Lower leg skin (tissue), 3 donors: ENCODE measurements around the gene RAB1B.

Experiments
- CTCF ChIP-seq, 3 donors: fragments of 450-650 bp; IDR thresholded peaks; one replicate each; pipeline ENCODE4 v1.5.1; 2016; ENCODE audit warnings: antibody characterized with exemption in 3 of 3, mild to moderate bottlenecking in 3 of 3, moderate library complexity in 2 of 3
- POLR2A ChIP-seq, 2 donors: fragments of 450-650 bp; IDR thresholded peaks; one replicate each; pipeline ENCODE4 v1.6.1; 2016 to 2017; ENCODE audit warnings: antibody characterized with exemption in 2 of 2, mild to moderate bottlenecking in 1 of 2, moderate library complexity in 1 of 2

DNA sequence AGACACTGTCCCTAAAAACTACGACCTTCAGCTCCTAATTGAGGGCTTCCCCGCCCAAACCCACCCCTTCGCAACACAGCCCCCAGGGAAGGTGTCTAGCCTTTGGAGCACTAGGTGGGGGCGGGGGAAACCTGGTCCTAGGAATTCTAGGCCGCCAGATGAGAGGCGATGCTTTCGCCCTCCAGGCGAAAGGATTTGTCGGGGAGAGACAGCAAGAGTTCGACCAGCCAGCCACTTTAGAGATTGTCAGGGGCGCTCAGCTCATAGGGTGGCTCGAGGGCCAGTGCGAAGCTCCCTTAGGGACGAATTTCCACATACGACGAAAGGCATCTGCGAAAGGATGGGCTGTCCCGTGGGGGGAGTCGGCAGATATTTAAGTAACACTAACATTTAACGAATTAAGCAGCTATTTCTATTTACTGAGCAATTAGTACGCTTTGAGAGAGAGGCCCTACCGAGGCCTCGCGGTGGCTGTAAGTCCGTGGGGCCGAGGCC is 43.1 kb downstream of the RAB1B start:
- TF ChIP-seq CTCF (IDR thresholded peaks at IDR 0.05) (no peak), POLR2A (IDR thresholded peaks at IDR 0.05) (no peak)
